ENCODE results near the gene SMOC1. TPM values are rescaled to one million over a fixed set of nuclear protein-coding genes. Genes with fewer than 3 reads are reported as not detected.

SMOC1 gene
- total RNA-seq, 1 experiment from 2014 or later, result not detected

DNA sequence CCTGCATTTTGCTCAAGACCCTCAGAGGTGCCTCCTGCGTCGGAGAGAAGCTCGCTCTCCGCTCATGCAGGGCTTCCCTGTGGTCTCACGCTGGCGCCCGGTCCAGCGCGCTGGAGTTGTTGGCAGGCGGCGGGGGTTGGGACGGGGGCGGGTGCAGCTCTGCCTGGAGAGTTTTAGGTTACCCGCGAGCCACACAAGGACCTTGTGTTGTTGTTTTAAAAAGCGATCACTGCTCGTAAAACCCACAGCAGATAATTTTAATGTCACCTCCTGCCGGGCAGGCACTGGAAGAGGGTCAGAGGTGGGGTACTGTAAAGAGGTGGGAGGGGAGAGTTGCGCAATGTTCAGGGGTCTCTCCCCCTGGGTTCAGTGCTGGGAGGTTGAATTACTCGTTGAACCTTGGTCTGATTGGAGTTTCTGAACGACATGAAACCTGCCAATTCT, 850 bp downstream of the SMOC1 start:
- TF ChIP-seq EZH2phosphoT487 (IDR thresholded peaks at IDR 0.05; ENCODE audit: borderline replicate concordance, low read length), result no peak
- TF ChIP-seq, protein P1, sequence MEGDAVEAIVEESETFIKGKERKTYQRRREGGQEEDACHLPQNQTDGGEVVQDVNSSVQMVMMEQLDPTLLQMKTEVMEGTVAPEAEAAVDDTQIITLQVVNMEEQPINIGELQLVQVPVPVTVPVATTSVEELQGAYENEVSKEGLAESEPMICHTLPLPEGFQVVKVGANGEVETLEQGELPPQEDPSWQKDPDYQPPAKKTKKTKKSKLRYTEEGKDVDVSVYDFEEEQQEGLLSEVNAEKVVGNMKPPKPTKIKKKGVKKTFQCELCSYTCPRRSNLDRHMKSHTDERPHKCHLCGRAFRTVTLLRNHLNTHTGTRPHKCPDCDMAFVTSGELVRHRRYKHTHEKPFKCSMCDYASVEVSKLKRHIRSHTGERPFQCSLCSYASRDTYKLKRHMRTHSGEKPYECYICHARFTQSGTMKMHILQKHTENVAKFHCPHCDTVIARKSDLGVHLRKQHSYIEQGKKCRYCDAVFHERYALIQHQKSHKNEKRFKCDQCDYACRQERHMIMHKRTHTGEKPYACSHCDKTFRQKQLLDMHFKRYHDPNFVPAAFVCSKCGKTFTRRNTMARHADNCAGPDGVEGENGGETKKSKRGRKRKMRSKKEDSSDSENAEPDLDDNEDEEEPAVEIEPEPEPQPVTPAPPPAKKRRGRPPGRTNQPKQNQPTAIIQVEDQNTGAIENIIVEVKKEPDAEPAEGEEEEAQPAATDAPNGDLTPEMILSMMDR (conservative IDR thresholded peaks at IDR 0.05; ENCODE audit: low read depth, low read length), result no peak
- TF ChIP-seq EZH2 (IDR thresholded peaks at IDR 0.05; ENCODE audit: low read length, unreplicated experiment), result no peak
- Histone ChIP-seq H3K79me2 (ENCODE audit: low read length) (no peaks in the 10 kb centered on the region), H3K9me3 (ENCODE audit: low read length) (no peaks in the 10 kb centered on the region), H3K4me3 (ENCODE audit: low read length) (no peak overlapping the region), H3K4me1 (ENCODE audit: insufficient read depth, low read length) (no peaks in the 10 kb centered on the region), H2AFZ (ENCODE audit: low read length) (no peak overlapping the region), H4K20me1 (ENCODE audit: low read length) (no peaks in the 10 kb centered on the region), H3K9me2 (replicated peaks; ENCODE audit: low read length) (no peaks in the 10 kb centered on the region), H3K9ac (ENCODE audit: low read length) (no peak overlapping the region), H3K36me3 (ENCODE audit: low read depth, low read length) (no peaks in the 10 kb centered on the region), H3F3A (ENCODE audit: low read length, unreplicated experiment) (no peaks in the 10 kb centered on the region), H3K27me3 (ENCODE audit: low read length) (peaks cover 89% of the 10 kb centered on the region), H3K27ac (ENCODE audit: low read length) (no peak overlapping the region), H3K4me2 (ENCODE audit: low read length) (no peak overlapping the region)
- no TSS peak for BruUV-seq (replicated peaks)
- intact Hi-C loops (cut with micrococcal nuclease), result no loop called here
- CTCF ChIA-PET, result no interaction called here
- DNase-seq (no peak), ATAC-seq (no peak)
- POLR2A ChIA-PET (ENCODE audit: unreplicated experiment), result no interaction called here

DNA sequence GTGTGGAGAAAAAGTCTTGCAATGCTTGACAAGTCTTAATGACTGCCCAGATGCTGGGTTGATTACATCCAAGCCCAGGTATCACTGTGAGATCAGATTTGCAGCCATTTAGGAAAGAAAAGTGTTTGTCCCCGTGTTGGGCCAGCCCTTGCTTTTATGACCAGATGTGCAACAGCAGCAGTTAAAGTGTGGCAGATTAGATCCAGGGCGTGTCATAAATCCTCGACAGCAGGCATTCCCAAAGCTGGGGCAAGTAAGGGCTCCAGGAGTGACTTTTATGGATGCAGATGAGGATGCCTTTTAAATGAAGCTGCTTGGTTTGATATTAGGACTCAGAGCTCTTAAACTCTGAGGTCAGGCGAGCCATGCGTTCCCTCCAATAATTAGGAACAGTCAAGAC, 1.7 kb downstream of the SMOC1 start:
- no peaks in the 10 kb centered on the region for H3K9me3 ChIP-seq (ENCODE audit: low read length)
- H3K79me2 ChIP-seq (ENCODE audit: low read length), result no peaks in the 10 kb centered on the region
- no peak for DNase-seq
- no peaks in the 10 kb centered on the region for H3K9me2 ChIP-seq (replicated peaks; ENCODE audit: low read length)
- H3K27me3 ChIP-seq (ENCODE audit: low read length), result peaks cover 87% of the 10 kb centered on the region
- BruUV-seq (replicated peaks), result no TSS peak
- H3K4me1 ChIP-seq (ENCODE audit: insufficient read depth, low read length), result no peaks in the 10 kb centered on the region
- H3K4me2 ChIP-seq (ENCODE audit: low read length), result no peak overlapping the region
- H3K4me3 ChIP-seq (ENCODE audit: low read length), result no peak overlapping the region
- ChIA-PET POLR2A (ENCODE audit: unreplicated experiment) (no interaction called here), CTCF (no interaction called here)
- no peaks in the 10 kb centered on the region for H4K20me1 ChIP-seq (ENCODE audit: low read length)
- ATAC-seq, result no peak
- no peak overlapping the region for H3K27ac ChIP-seq (ENCODE audit: low read length)
- no peak overlapping the region for H3K9ac ChIP-seq (ENCODE audit: low read length)
- H3K36me3 ChIP-seq (ENCODE audit: low read depth, low read length), result no peaks in the 10 kb centered on the region
- TF ChIP-seq, protein P1 (conservative IDR thresholded peaks at IDR 0.05; ENCODE audit: low read depth, low read length), result no peak
- TF ChIP-seq EZH2 (IDR thresholded peaks at IDR 0.05; ENCODE audit: low read length, unreplicated experiment) (no peak), EZH2phosphoT487 (IDR thresholded peaks at IDR 0.05; ENCODE audit: borderline replicate concordance, low read length) (no peak)
- no peak overlapping the region for H2AFZ ChIP-seq (ENCODE audit: low read length)
- intact Hi-C loops (cut with micrococcal nuclease), result no loop called here
- H3F3A ChIP-seq (ENCODE audit: low read length, unreplicated experiment), result no peaks in the 10 kb centered on the region

DNA sequence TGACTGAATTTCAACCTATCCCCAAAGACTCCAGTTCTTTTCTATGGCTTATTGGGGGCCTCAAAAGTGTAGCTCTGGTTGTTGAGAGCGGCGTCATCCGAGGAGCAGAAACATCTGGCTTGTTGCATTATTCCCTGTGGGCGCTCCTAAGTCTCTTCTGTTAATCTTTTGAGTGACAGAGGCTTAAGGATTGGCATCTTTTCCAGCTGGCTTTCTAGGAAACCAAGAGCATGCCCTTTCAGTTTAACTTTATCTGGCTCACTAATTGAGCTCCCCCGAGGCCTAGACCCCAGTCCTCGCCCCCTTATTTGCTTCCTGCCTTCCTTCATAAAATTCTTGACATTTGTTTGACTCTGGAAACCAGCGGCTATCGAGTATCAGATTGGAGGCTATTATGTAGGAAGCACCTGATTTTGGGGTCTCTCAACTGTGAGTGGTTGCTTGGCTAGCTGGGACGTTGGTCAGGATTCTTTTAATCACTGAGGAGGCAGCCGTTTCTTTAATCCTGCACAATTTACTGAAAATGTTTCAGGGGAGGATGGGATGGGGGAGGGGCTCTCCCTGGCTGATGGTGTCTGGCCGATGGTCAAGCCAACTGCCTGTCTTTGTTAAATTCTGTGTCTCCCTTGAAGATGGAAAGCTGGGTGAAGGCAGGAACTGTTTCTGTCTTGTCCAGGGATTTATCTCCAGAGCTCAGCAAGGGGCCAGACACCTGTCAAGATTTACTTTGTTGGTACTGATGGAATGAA, 3.1 kb downstream of the SMOC1 start:
- Histone ChIP-seq H3K27ac (ENCODE audit: low read length) (no peak overlapping the region), H3K9me2 (replicated peaks; ENCODE audit: low read length) (no peaks in the 10 kb centered on the region), H3K79me2 (ENCODE audit: low read length) (no peaks in the 10 kb centered on the region), H2AFZ (ENCODE audit: low read length) (no peak overlapping the region), H3K4me1 (ENCODE audit: insufficient read depth, low read length) (no peaks in the 10 kb centered on the region), H3F3A (ENCODE audit: low read length, unreplicated experiment) (no peaks in the 10 kb centered on the region), H3K4me3 (ENCODE audit: low read length) (no peak overlapping the region), H3K9ac (ENCODE audit: low read length) (no peak overlapping the region), H3K36me3 (ENCODE audit: low read depth, low read length) (no peaks in the 10 kb centered on the region), H4K20me1 (ENCODE audit: low read length) (no peaks in the 10 kb centered on the region), H3K4me2 (ENCODE audit: low read length) (no peak overlapping the region), H3K9me3 (ENCODE audit: low read length) (no peaks in the 10 kb centered on the region), H3K27me3 (ENCODE audit: low read length) (peaks cover 82% of the 10 kb centered on the region)
- no peak for ATAC-seq
- no TSS peak for BruUV-seq (replicated peaks)
- ChIA-PET POLR2A (ENCODE audit: unreplicated experiment) (no interaction called here), CTCF (no interaction called here)
- intact Hi-C loops (cut with micrococcal nuclease), result no loop called here
- TF ChIP-seq EZH2phosphoT487 (IDR thresholded peaks at IDR 0.05; ENCODE audit: borderline replicate concordance, low read length) (no peak), EZH2 (IDR thresholded peaks at IDR 0.05; ENCODE audit: low read length, unreplicated experiment) (no peak)
- TF ChIP-seq, protein P1 (conservative IDR thresholded peaks at IDR 0.05; ENCODE audit: low read depth, low read length), result no peak
- DNase-seq, result no peak

All from PC-3 (cell line).